DND-41 (cell line): ENCODE measurements around the gene UBR3.
"Not testable (repeated sequence)": the region's sequence is repeated elsewhere in the genome, so short reads cannot be mapped to it uniquely, and the experiment has no call there.

Source experiments
- ATAC-seq: fragments of 200-7000 bp; cut with Tn5 transposase; 3 replicates; pipeline ENCODE4 v1.9.1; 2021; ENCODE audit warnings: low read depth; ENCODE audit not compliant: insufficient read depth
- DNase-seq: peaks from one replicate; pipeline ENCODE4 v3.0.0-alpha.2; 2020
- H2AFZ ChIP-seq: 2 replicates; pipeline ENCODE4 v1.6.0; 2012; ENCODE audit warnings: low read depth, low read length
- H3K27ac ChIP-seq: 2 replicates; pipeline ENCODE4 v1.5.1; 2012; ENCODE audit warnings: low read length, inconsistent platforms
- H3K27me3 ChIP-seq: fragments of 200-600 bp; sonication (generic); 2 replicates; pipeline ENCODE4 v1.6.0; 2012; ENCODE audit warnings: low read length, mild to moderate bottlenecking, inconsistent platforms; ENCODE audit not compliant: insufficient read depth, poor library complexity
- H3K36me3 ChIP-seq: 2 replicates; pipeline ENCODE4 v1.5.1; 2012; ENCODE audit warnings: low read length, inconsistent platforms; ENCODE audit not compliant: insufficient read depth
- H3K4me1 ChIP-seq: 2 replicates; pipeline ENCODE4 v1.5.1; 2012; ENCODE audit warnings: mild to moderate bottlenecking, low read length; ENCODE audit not compliant: insufficient read depth
- H3K4me2 ChIP-seq: 2 replicates; pipeline ENCODE4 v1.6.0; 2012; ENCODE audit warnings: mild to moderate bottlenecking, moderate library complexity, low read length, inconsistent platforms; ENCODE audit not compliant: insufficient read depth
- H3K4me3 ChIP-seq, 2 experiments: fragments of 200-600 bp in 1 of 2; shearing (Covaris generic) in 1 of 2; 2 replicates each; pipeline ENCODE4 v1.5.1; 2012 to 2016; ENCODE audit warnings: inconsistent platforms in 2 of 2, low read length in 2 of 2, mild to moderate bottlenecking in 2 of 2, low read depth in 1 of 2, moderate library complexity in 1 of 2
- H3K79me2 ChIP-seq: 2 replicates; pipeline ENCODE4 v1.6.0; 2012; ENCODE audit warnings: low read length, inconsistent platforms; ENCODE audit not compliant: insufficient read depth
- H3K9ac ChIP-seq: 2 replicates; pipeline ENCODE4 v1.6.0; 2012; ENCODE audit warnings: low read depth, mild to moderate bottlenecking, inconsistent platforms, low read length, moderate library complexity
- H3K9me3 ChIP-seq: 2 replicates; pipeline ENCODE4 v1.5.1; 2012; ENCODE audit warnings: low read length, moderate library complexity, mild to moderate bottlenecking, inconsistent platforms; ENCODE audit not compliant: insufficient read depth, severe bottlenecking
- H4K20me1 ChIP-seq: 2 replicates; pipeline ENCODE4 v1.6.0; 2012; ENCODE audit warnings: low read length; ENCODE audit not compliant: insufficient read depth
- CTCF ChIP-seq: IDR thresholded peaks from 2 replicates; pipeline ENCODE4 v1.5.1; 2012; ENCODE audit warnings: borderline replicate concordance, low read length, moderate library complexity, mild to moderate bottlenecking; ENCODE audit not compliant: poor library complexity, severe bottlenecking; ENCODE audit errors: extremely low read depth
- EZH2 ChIP-seq: IDR thresholded peaks from 3 replicates; pipeline ENCODE4 v1.6.1; 2012; ENCODE audit warnings: borderline replicate concordance, low read depth, mild to moderate bottlenecking, moderate library complexity, low read length, inconsistent platforms; ENCODE audit not compliant: severe bottlenecking

UBR3 gene

GRCh38 chr2:169839954-169840746, 12.9 kb downstream of the UBR3 start:
- Histone ChIP-seq H3K9me3 (no peaks in the 10 kb centered on the region), H3K4me3 (no peak overlapping the region), H3K9ac (no peak overlapping the region), H3K4me1 (no peaks in the 10 kb centered on the region), H3K27me3 (no peaks in the 10 kb centered on the region), H3K27ac (peak overlapping the region; percentile 40; the same call in 1 of the 2 replicates), H3K4me2 (no peak overlapping the region), H3K36me3 (peaks cover 8% of the 10 kb centered on the region), H3K79me2 (peaks cover 65% of the 10 kb centered on the region), H2AFZ (no peak overlapping the region), H4K20me1 (peaks cover 13% of the 10 kb centered on the region)
- DNase-seq (no peak), ATAC-seq (no peak)
- TF ChIP-seq CTCF (no peak), EZH2 (no peak)

- DNase-seq (no peak), ATAC-seq (no peak)
- Histone ChIP-seq H3K27me3 (no peaks in the 10 kb centered on the region), H4K20me1 (peaks cover 13% of the 10 kb centered on the region), H3K9me3 (no peaks in the 10 kb centered on the region), H3K27ac (peak overlapping the region; percentile 40; the same call in 1 of the 2 replicates), H3K4me3 (no peak overlapping the region), H3K79me2 (peaks cover 63% of the 10 kb centered on the region), H3K4me2 (no peak overlapping the region), H3K36me3 (peaks cover 8% of the 10 kb centered on the region), H2AFZ (no peak overlapping the region), H3K4me1 (no peaks in the 10 kb centered on the region), H3K9ac (no peak overlapping the region)
- TF ChIP-seq EZH2 (no peak), CTCF (no peak)
Observed at GRCh38 chr2:169840747-169841142, 13.5 kb downstream of the UBR3 start.

GRCh38 chr2:169841625-169842024, 14.4 kb downstream of the UBR3 start:
- H3K4me1 ChIP-seq, H3K9me3 ChIP-seq, H3K9ac ChIP-seq, H3K36me3 ChIP-seq, ATAC-seq, H3K4me2 ChIP-seq, H3K4me3 ChIP-seq, H2AFZ ChIP-seq, DNase-seq, H3K27me3 ChIP-seq, H3K27ac ChIP-seq: not testable (repeated sequence)
- H3K79me2 ChIP-seq = peaks cover 63% of the 10 kb centered on the region
- H4K20me1 ChIP-seq = peaks cover 13% of the 10 kb centered on the region

GRCh38 chr2:169845016-169845415, 17.8 kb downstream of the UBR3 start:
- Histone ChIP-seq H3K36me3 (peaks cover 8% of the 10 kb centered on the region), H2AFZ (no peak overlapping the region), H3K4me3 (no peak overlapping the region), H3K4me2 (no peak overlapping the region), H4K20me1 (peaks cover 14% of the 10 kb centered on the region), H3K27me3 (no peaks in the 10 kb centered on the region), H3K27ac (no peak overlapping the region), H3K4me1 (peaks cover 15% of the 10 kb centered on the region), H3K9me3 (no peaks in the 10 kb centered on the region), H3K9ac (no peak overlapping the region), H3K79me2 (peaks cover 59% of the 10 kb centered on the region)
- TF ChIP-seq EZH2 = no peak
- TF ChIP-seq CTCF = no peak
- no peak for DNase-seq
- no peak for ATAC-seq

GRCh38 chr2:169848959-169849693, 21.9 kb downstream of the UBR3 start:
- ATAC-seq, DNase-seq, H3K9ac ChIP-seq, H3K9me3 ChIP-seq, H3K36me3 ChIP-seq, H2AFZ ChIP-seq, H3K27me3 ChIP-seq, H4K20me1 ChIP-seq, H3K4me3 ChIP-seq: not testable (repeated sequence)
- Histone ChIP-seq H3K4me1 (peaks cover 18% of the 10 kb centered on the region), H3K79me2 (peaks cover 68% of the 10 kb centered on the region), H3K4me2 (0 out of 2 replicates have a peak overlapping the region, but pooled peaks have one; percentile 7), H3K27ac (peak overlapping the region; percentile 36; the same call in 1 of the 2 replicates)
